ELF-1 (cell line): ENCODE results near the gene ERMAP.

Source experiments
- DNase-seq: peaks from one replicate; pipeline ENCODE4 v3.0.0-alpha.2; 2016; ENCODE audit warnings: low read depth, low spot score

The ERMAP gene

GRCh38 chr1:42873670-42874069 is 56.7 kb downstream of the ERMAP start:
- DNase-seq: no peak

GRCh38 chr1:42876009-42876408 is 59.1 kb downstream of the ERMAP start:
- no peak for DNase-seq

GRCh38 chr1:42877380-42877779 is 60.5 kb downstream of the ERMAP start:
- DNase-seq: no peak

- DNase-seq: no peak
These were observed 63.5 kb downstream of the ERMAP start for GRCh38 chr1:42880384-42880783.

GRCh38 chr1:42886046-42886739 is 69.3 kb downstream of the ERMAP start:
- no peak for DNase-seq

GRCh38 chr1:42886800-42887199 is 69.9 kb downstream of the ERMAP start:
- no peak for DNase-seq

GRCh38 chr1:42887366-42887765 is 70.4 kb downstream of the ERMAP start:
- no peak for DNase-seq

- DNase-seq: peak; percentile 24
These were observed 71.2 kb downstream of the ERMAP start for GRCh38 chr1:42888013-42888633.

- no peak for DNase-seq
These were observed 72.3 kb downstream of the ERMAP start for GRCh38 chr1:42889264-42889663.

- no peak for DNase-seq
These were observed 74.7 kb downstream of the ERMAP start for GRCh38 chr1:42891465-42892138.
